Fibroblast of the conjunctiva (primary cell): ENCODE data around the gene CRYAB.

Source experiments
- DNase-seq: peaks from one replicate; pipeline ENCODE4 v3.0.0-alpha.2; 2010; ENCODE audit warnings: low read depth

Gene CRYAB, protein sequence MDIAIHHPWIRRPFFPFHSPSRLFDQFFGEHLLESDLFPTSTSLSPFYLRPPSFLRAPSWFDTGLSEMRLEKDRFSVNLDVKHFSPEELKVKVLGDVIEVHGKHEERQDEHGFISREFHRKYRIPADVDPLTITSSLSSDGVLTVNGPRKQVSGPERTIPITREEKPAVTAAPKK

DNA sequence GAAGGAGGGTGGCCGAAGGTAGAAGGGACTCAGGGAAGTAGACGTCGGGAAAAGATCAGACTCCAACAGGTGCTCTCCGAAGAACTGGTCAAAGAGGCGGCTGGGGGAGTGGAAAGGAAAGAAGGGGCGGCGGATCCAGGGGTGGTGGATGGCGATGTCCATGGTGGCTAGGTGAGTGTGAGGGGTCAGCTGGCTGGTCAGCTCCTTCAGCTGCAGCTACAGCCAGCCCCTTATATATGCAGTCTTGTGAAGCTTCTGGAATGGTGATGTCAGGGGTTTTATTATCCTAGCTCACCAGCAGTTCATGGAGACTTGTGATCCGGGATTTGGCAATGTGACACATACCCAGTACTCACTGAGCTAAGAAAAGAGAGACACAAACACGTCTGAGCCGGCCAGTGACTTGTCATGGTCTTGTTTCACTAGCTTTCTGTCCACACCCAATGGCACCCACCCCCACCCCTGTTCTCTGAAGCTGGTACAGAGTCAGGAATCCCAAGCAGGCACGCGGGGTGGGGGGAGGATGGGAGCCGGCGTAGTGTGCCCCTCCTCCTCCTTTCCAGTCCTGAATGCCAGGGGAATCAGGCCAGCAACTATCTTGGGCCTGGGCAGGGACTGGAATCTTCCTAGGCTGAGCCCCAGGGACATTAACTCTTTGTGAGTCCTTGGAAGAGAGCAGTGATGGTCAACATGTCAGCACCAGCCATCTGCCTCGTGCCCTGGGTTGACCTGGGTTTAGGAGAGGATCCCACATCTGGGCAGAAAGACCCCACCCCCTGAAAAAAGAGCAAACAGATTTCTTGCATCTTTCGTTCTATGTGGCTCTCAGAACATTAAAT, at the start of gene CRYAB:
CRYAB (minus strand) TSS at position 208 of the 839 bp plus-strand sequence; CDS start at position 162, 46 bp downstream.
- peak; percentile 73 for DNase-seq

DNA sequence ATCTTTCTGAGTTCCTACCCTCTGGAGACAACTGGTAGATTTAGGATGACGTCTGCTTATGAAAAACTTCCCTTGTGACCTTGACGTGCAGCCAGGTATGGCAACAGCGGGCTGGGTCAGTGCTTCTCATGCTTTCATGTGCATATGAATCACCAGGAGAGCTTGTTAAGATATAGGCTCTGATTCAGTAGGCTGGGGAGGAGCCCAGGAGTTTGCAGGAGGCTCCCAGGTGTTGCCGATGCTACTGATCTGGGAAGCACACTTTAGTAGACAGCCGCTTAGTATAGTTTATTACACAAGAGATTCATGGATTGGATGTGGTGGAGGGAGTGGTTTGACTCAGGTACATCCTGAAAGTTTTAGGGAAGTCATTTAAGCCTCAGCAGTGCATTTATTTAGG, 49.3 kb upstream of the CRYAB start:
- DNase-seq: no peak

DNA sequence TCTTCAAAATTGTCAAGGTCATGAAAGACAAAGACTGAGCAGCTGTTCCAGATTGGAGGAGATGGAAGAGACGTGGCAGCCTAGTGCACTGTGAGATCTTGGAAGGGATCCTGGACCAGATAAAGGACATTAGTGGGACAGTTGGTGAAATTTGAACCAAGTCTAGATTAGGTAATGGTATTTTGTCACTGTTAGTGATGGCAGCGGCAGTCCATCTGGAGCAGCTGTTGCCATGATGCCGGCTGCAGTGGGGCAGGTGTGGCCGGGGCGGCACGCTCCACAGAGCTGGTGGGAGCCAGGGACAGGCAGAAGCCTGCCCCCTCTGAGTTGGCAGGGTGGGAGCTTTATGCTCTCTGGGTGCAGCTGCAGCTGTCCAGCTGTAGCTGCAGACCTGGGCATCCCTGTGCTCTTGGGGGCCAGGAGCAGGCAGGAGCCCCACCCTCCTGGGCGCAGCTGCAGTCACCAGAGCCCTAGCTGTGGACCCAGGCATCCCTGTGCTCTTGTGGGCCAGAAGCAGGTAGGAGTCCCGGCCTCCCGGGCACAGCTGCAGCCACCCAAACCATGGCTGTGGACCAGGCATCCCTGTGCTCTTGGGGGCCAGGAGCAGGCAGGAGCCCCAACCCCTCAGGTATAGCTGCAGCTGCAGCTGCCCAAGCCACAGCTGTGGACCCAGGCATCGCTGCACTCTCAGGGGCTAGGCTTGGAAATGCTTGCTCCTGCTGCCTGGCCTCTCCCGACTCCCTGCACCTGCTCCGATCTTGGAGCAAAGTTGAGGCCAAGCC, 46.3 kb upstream of the CRYAB start:
- no peak for DNase-seq

DNA sequence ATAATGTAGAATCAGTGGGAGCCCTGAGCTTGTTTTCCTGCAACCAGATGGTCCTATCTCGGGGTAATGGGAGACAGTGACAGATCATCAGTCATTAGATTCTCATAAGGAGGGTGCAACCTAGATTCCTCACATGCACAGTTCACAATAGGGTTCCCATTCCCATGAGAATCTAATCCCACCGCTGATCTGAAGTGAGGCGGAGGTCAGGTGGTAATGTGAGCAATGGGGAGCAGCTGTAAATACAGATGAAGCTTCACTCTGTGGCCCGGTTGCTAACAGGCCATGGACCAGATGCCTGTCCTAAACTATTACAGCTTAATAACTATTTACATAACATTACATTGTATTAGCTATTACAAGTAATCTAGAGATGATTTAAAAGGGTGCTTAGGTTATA, 42.6 kb upstream of the CRYAB start:
- no peak for DNase-seq

DNA sequence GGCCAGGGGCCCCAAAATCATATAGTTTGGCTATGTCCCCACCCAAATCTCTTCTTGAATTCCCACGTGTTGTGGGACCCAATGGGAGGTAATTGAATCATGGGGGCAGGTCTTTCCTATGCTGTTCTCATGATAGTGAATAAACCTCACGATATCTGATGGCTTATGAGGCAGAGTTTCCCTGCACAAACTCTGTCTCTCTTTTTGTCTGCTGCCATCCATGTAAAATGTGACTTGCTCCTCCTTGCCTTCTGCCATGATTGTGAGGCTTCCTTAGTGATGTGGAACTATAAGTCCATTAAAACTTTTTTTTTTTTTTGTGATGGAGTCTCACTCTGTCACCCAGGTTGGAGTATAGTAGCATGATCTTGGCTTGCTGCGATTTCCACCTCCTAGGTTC, 40.0 kb upstream of the CRYAB start:
- DNase-seq: no peak

DNA sequence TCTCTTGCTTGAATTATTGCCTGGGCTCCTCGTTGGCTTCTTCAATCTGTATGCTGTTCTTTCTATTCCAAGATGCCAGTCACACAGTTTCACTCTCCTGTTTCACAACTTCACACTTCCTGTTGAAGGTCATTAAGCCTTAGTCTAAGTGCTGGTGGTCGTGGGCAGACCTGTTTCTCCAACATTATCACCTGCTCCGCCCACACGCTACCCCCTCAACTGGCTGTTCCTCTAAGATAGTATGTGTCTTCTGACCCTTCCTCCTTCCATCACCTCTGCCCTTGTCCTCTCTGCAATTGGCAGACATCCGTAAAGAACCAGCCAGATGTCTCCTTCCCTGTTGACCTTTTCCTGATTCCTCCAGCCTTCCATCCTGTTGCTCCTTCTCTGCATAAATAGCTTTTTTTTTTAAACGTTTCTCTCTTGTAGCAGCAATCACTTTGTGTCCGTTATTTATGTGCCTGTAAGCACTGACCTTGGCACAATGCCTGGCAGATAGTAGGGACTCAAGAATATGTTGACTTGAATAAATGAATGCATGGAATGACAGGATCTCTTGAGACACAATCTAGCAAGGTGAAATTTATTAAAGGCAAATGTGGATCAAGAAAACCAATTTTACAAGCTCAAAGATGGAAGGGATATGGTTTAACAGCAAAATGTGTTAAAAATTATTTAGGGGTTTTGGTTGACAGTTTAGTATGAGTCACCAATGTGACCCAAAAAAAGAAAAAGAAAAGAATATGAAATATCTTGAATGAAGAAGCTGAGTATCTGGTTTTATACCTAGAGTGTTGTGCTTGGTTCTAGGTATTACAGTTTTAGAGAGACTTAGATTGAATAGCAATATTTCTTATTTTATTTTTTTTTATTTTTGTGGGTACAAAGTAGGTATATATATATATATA, 38.2 kb upstream of the CRYAB start:
- no peak for DNase-seq

DNA sequence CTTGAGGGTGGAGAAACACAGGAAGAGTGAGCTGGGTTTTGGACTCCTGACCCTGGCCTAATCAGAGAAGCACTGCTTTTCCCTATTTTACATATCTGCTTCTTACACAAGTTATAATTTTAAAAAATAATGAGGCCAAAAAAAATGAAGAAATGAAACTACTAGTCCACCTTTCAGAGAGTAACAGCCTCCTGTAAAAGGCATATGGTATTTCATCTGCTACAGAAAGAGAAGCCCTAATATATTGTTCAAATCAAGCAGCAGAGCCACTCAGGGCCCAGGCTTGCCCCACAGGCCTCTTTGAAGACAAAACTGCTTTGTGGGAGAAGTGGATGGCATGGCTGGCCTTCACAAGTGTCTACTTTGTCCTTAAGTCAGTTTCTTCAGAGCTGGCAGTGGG, 35.6 kb upstream of the CRYAB start:
- no peak for DNase-seq

DNA sequence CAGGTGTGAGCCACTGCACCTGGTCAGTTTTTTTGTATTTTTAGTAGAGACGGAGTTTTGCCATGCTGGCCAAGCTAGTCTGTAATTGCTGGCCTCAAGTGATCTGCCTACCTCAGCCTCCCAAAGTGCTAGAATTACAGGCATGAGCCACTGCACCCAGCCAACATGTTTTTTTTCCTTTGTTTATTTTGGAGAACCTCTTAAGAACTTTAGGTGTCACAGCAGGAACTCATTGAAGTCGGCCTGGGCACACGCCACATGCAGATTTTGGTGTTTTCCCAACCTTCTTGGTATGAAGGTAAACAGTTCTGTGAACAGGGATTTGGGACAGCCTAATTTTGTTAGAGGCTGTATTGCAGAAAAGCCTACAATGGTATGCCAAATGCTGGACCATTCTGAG, 34.9 kb upstream of the CRYAB start:
- no peak for DNase-seq

DNA sequence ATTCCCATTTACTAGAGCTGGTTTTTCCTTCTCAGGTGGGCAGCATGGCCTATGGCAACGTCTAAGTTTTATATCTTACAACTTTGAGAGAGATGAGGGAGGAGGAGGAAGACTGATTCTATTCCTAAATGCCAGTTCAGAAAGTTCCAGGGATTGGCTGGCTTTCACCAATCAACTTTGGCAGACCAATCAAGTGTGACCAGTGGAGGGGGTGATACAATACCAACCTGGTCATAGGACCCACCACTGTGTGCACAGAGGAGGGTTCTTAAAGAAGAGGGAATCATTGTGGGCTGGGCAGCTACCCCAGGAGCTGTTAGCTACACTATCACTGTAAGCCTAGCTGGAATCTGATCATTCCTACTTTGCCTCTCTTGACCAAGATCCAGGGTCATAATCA, 33.6 kb upstream of the CRYAB start:
- no peak for DNase-seq

DNA sequence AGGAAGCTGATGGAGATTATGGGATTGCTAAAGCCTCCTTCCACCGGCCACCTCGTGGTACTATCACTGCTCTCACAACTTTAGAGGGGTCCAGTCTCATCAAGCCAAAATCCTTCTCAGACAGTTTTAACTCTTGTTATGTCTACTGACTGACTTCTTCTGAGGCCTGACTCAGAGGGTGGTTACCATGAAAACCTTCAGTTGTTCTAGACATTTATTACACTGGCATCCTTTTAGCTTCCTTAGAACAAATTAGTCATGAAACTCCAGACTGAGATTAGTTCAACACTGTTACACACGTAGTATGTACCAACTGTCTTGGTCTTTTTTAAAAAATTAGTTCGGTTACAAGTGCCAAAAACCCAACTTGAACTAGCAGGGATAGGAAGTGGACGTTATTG, 33.1 kb upstream of the CRYAB start:
- peak; percentile 86 for DNase-seq

DNA sequence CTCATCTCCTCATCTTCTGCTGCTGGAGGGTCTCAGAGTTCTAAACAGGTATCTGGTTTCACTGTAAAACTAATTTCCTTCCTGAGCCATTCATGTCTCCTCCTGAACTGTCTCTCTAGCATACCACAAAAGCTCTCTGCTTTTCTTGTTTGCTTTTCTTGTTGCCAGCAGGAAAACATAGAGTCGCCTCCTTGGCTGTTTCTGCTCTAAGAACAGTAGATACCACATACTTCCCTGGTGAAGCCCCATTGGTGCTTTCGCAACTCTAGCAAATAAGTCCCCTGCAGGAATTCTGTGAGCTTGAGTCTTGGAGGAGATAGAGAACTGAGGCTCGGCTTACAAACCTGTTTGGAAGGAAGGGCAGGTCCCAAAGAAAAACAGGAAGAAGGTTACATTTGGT, 32.6 kb upstream of the CRYAB start:
- peak; percentile 78 for DNase-seq

DNA sequence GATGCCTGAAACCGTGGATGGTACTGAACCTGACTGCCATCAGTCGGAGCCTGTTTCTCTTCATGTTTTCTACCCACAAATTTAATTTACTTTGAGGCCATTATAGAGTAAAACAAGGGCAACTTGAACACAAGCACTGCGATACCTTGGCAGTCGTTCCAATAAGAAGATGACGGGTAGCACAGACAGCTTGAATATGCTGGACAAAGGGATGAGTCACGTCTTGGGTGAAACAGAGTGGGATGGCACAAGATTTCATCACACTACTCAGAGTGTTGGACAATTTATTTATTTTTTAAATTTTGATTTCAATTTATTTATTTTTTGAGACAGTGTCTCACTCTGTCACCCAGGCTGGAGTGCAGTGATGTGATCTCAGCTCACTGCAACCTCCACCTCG, 31.3 kb upstream of the CRYAB start:
- DNase-seq: peak; percentile 90

DNA sequence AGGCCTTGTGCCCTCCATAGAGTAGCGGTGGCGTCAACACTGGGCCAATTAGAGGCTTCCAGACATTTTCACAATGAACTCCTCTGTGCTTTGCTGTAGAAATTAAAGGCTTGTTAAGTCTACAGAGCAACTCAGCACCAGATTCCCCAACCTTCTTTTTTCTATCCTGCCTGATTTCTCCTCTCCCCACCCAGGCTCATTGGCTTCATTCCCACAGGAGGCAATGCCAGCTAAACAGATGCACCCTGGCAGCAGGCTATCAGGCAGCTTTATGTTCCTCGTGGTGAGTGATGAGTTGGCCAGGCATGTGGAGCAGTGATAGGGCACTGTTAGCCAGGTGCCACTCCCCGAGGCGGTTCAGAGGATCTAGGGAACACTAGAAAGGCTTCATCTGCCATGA, 30.4 kb upstream of the CRYAB start:
- DNase-seq: no peak

DNA sequence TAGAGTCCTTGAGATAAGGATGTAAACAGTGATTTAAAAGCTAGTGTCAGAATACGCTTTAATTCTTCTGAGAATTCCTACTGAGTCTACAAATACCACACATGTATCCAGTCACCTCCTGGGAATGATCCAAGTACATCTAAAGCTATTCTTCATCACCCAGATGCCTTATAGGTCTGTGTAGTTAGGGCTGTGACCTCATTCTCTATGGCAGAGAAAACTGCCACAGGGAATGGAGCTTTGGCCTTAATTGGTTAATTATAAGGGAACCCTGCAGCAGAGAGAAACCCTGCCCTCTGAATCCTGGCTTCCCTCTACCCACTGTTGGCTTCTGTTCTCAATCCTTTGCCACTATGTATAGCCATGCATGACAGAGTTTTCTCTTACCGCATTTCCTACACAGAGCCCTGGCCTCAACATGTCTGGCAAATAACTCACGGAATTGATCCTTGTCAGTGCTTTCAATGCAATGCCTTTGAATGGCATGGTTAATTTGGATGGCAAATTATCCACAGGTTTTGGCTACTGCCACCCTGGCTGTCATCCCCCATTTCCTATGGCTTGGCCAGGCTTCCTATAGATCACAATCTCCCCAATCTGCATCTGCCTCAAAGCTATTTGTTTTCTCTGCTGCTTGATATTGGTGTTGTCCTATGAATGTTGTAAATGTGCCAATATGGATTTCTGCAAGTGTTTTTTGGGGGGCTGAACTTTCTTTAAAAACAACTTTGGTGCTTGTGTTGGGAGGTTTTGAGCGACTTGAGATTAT, 28.4 kb upstream of the CRYAB start:
- DNase-seq: peak; percentile 60

DNA sequence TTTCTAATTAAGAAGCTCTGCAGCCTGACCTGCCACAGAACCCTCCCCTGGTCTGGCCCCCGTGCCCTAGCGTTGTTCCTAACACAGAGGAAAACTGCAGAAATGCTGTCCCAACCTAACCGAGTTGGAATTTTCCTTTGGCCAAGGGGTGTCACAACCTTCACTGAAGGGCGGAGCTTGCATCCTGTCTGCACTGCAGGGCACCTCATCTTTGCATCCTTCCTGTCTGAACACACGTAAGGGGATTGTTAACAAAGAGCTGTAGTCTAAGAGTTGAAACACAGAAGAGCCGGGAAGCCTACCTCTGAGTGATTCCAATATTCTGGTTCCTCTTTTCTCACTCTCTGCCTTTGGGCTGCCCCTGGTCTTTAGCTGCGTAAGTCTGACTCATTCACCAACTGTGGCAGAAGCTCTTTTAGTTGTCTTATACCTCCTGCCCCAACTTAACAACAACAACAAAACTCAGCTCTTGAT, 27.2 kb upstream of the CRYAB start:
- no peak for DNase-seq

DNA sequence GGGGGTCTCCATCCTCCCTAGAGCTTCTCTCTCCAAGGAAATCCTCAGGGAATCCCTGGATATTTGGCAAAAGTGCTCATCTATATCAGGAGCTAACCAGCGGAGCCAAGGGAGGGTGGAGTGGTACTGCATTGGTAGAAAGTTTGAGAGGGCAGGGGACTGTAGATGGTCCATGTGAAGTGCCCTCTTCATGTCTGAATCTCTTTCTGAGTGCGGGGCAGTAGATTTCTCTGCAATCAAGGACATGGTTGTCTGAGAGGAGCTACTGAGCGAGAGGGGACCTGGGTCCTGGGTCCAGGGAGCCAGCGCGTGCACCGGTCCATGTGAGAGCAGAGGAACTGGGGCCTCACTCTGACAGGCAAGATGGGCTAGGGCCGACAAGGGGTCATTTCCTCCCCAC, 26.3 kb upstream of the CRYAB start:
- no peak for DNase-seq

DNA sequence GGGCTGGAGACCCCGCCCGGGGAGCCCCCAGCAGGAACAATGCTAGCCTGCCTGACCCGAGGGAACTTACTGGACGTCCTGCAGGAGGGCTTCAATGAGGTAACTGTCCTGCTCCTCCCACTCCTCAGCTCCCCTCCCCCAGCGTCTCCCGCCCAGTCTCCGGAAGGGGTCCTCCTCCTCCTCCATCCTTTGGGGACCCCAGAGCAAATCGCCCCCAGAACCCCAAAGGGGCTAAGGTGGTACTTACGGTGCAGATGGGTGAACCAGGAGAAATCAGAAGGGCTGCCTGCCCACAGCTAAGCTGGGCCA, 25.8 kb upstream of the CRYAB start:
- no peak for DNase-seq

DNA sequence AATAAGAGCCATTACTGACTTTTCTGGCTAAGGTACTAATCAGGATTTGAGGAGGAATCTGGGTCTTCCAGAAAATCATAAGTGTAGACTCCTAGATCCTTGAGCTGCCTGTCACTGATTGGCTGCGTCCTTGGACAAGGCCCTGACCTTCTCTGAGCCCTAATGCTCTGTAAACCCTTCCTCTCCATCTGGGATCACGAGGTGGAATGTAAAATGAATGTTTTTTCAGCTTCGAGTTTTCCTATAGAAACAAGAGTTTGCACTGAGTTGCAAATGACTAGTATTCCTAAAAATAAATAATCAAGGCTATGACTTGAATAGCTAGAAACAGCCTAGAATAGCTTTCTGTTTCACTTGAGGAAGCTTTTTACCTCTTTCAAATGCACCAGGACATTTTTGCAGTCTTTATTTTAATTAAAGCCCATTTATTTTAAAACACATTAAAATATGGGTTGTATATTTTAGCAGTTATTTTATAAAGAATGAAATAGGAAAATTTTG, 24.5 kb upstream of the CRYAB start:
- no peak for DNase-seq

DNA sequence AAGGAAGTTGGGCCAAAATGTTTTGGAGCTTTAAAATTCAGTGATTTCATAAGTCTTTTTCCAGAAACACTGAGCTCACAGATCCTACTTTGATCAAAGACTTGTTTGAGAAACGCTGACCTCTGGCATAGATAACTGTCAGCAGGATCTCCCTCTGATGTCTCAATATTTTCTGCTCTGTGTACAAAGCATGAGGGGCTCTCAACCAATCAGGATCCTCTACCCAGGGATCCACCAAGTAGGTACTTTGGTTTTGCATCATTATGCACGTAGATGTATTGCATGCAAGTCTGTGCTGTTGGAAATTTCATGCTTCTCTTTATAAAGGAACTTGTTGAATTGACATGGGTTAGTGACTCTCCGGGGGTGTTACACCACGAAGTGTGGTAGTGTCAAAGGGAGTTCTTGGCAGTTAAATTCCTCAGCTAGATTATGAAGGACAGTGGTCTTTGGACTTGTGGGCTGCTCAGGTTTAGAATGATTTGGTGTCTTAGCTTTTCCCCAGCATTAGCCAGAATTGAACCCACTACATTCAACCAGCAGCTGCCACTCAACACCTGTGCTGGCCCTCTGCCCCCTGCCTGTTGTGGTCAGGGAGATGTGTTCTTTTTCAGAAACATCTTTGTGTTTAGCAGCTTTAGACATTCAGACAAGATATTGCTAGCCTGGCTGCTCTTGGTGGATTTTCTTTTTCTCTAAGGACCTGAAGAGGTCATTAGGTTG, 23.9 kb upstream of the CRYAB start:
- peak; percentile 51 for DNase-seq

DNA sequence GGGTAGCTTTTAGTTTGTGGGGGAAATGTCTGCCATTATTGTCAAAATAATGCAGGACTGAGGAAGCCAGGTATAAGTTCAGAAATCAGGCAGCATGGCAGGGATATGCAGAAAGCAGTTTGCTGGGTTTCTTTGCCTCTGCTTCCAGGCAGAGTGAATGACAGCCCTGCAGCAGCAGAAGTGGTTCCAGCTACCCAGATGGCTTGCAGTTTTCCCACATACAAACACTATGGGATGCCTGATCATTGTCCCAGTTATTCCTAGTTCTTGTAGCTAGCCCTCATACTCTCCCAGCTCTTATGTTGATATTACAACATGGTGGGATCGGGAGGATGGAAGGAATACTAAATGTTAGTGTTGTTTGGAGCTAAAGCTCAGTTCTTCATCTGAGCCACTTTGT, 22.7 kb upstream of the CRYAB start:
- no peak for DNase-seq
